ENCODE measurements around the gene PADI6.
"Not testable (repeated sequence)": the region's sequence is repeated elsewhere in the genome, so short reads cannot be mapped to it uniquely, and the experiment has no call there.

The PADI6 gene

GRCh38 chr1:17403081-17403480 is 31.1 kb downstream of the PADI6 start:
- in situ Hi-C loops (cut with MboI; ENCODE audit: low sequenced_read_pairs): no loop called here

GRCh38 chr1:17404034-17404684 is 32.2 kb downstream of the PADI6 start:
- in situ Hi-C loops (cut with MboI; ENCODE audit: low sequenced_read_pairs): no loop called here

GRCh38 chr1:17404820-17405219 is 32.8 kb downstream of the PADI6 start:
- in situ Hi-C loops (cut with MboI; ENCODE audit: low sequenced_read_pairs): no loop called here

- in situ Hi-C loops (cut with MboI; ENCODE audit: low sequenced_read_pairs): no loop called here
These were observed 34.1 kb downstream of the PADI6 start for GRCh38 chr1:17405898-17406759.

GRCh38 chr1:17406760-17407475 is 34.9 kb downstream of the PADI6 start:
- in situ Hi-C loops (cut with MboI; ENCODE audit: low sequenced_read_pairs): not testable (repeated sequence)

DNA sequence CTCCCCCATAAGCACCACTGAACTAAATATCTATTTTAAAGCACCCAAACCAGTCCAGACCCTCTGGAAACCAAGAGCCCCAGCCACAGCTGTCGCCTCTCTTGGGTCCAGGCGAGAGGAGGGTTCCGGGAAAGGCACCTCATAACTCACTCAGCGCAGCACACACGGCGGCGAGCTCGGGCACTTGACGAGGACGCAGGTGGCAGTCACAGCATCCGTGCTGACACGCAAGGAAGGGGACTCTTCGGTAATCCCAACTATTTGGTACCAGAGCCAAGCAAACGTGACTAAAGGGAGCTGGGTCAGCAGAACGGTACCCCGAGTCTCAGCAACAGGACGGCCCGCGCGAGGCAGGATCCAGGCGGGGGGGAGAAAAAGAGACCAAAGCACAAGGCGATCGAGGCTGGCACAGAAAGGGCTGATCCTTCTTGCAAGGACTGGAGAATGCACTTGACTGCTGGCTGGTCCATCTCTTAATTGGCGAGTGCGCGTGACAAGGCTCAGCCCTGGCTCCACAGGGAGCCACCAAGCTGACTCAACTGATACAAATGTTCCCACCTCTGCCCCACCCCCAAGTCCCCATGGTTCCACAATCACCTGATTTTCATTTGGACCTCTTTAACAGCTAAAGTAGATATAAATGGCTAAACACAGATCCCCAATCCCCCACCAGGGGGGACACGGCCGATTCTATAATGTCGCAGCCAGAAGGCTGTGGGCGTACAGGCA is 36.0 kb downstream of the PADI6 start:
- in situ Hi-C loops (cut with MboI; ENCODE audit: low sequenced_read_pairs): not testable (repeated sequence)

DNA sequence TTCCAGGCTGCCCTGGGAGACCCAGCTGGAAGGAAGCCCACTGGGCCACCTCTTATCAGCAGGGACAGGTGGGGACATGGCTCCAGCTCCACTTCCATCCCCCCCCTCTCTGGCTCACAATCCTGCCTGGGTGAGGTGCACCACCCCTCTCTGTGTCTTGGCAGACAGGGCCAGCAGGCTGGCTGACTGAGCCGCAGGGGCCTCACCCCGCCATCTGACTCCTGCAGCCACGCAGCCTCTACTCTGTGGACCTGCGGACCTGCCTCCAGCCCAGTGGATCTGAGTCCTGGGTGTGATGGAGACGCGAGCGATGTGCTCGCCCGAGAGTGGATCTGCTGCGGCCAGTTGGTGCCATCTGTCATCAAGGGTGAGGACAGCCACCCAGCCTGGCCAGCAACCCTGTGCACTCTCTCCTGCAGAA is 37.4 kb downstream of the PADI6 start:
- in situ Hi-C loops (cut with MboI; ENCODE audit: low sequenced_read_pairs): no loop called here

- in situ Hi-C loops (cut with MboI; ENCODE audit: low sequenced_read_pairs): no loop called here
These were observed 40.3 kb downstream of the PADI6 start for GRCh38 chr1:17412093-17412870.

- in situ Hi-C loops (cut with MboI; ENCODE audit: low sequenced_read_pairs): no loop called here
These were observed 42.0 kb downstream of the PADI6 start for GRCh38 chr1:17414022-17414421.

- in situ Hi-C loops (cut with MboI; ENCODE audit: low sequenced_read_pairs): no loop called here
These were observed 44.4 kb downstream of the PADI6 start for GRCh38 chr1:17416389-17416788.

DNA sequence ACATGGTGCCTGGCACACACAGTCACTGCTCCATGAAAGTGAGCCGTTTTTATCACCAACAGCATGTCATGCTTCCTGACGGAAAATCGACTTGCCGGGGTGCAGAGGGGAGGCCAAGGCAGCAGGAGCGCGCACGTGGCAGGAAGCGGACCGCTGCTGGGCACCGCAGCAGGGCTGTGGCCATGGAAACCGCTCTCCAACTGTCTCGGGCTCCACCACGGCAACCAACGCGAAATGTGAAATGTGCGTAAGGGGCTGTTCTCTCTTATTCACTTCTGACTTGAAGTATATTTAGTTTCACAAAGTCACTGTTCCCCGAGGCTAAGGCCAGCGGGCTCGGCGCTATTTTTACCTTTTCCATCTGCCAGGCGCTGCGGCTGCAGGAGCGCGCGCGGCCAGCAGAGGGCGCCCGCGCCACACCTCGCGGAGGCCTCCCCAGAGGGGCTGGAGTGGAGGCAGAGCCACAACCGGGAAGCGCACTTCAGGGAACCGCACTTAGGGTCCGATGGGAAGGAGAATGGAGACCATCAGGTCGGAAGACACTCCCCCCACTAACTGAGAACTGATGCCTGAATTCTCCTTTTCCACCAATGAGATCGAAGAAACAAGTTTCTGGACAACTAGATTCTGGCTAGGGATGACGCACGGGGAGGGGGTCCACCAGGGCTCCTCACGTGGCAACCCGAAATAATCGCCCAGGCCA is 47.8 kb downstream of the PADI6 start:
- in situ Hi-C loops (cut with MboI; ENCODE audit: low sequenced_read_pairs): no loop called here

GRCh38 chr1:17420391-17420918 is 48.5 kb downstream of the PADI6 start:
- in situ Hi-C loops (cut with MboI; ENCODE audit: low sequenced_read_pairs): no loop called here

DNA sequence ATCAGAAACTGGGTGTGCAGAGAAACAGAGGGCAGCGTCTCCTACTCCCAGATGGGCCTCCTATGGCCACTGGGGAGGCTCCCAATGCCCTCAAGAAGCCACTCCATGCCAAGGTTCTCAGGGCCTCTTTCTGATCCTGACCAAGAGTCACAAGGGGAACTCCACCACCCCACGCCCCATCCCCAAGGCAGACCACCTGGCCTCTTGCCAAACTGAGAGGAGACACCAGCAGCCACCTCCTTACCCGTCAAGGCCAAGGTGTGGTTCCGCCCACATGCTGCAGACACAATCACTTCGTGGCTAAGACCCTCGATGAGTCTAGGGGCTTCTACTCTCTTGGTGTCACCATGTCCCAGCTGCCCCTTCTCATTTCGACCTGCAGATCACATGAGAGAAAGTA is 50.5 kb downstream of the PADI6 start:
- in situ Hi-C loops (cut with MboI; ENCODE audit: low sequenced_read_pairs): no loop called here

- in situ Hi-C loops (cut with MboI; ENCODE audit: low sequenced_read_pairs): no loop called here
These were observed 51.8 kb downstream of the PADI6 start for GRCh38 chr1:17423781-17424245.

- in situ Hi-C loops (cut with MboI; ENCODE audit: low sequenced_read_pairs): no loop called here
These were observed 54.0 kb downstream of the PADI6 start for GRCh38 chr1:17425806-17426600.

DNA sequence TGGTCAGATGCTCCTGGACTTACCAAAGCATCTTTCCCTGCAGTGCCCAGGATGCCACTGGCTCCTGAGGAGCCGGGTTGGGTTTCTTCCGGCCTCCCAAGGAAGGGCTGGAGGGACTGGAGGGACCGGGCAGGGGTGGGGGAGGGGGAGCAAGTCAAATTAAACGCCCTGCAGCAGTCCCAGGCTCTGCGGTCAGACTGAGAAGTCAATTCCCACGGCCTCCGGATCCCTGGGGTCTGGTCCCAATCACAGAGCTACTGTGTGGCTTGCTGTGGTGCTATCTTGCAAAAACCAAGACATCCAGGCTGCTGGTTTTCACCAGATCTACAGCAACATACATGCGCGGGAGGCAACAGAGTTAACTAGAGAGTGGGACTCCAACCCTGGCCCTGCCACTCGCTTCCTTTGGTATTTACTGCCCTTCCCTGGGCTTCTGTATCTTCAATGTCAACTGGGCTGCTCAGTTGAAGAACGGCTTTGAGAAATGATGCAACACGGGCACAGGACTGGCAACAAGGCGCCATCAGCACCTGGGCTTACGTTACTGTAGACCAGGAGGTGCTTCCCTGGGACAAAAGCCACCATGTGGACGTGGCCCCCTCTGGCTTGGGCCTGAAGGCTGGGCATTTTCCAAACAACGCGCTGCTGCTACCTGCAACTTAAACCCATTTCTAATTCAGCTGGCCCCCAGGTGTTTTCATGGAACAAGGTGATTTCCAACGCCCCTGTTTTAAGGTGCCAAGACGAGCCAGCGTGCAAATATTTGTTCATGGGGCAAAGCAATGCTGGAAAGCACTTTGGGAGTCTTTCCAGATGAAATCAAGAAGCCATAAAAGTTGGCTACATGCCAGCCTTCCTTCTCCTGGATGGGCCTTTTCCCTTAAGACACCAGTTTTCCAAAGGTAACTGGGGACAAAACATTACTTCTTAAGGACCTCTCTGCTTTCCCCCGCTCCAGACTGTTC is 56.0 kb downstream of the PADI6 start:
- in situ Hi-C loops (cut with MboI; ENCODE audit: low sequenced_read_pairs): no loop called here

GRCh38 chr1:17429183-17429582 is 57.2 kb downstream of the PADI6 start:
- in situ Hi-C loops (cut with MboI; ENCODE audit: low sequenced_read_pairs): no loop called here

All from HL-60/S4 treated with retinoic acid at 250 ng/mL for 4 days and 3 days (cell line).